SU-DHL-6 (cell line): ENCODE measurements around the gene SMKR1.

Experiments used
- H2AFZ ChIP-seq: fragments of 200-600 bp; sonication (generic); 2 replicates; pipeline ENCODE4 v1.6.1; 2014; ENCODE audit warnings: low read depth, mild to moderate bottlenecking, moderate library complexity, mixed read lengths, antibody characterized with exemption, low read length; ENCODE audit not compliant: severe bottlenecking
- H3F3A ChIP-seq: fragments of 200-600 bp; shearing (Covaris generic); 2 replicates; pipeline ENCODE4 v1.6.0; 2016; ENCODE audit warnings: antibody characterized with exemption, mild to moderate bottlenecking; ENCODE audit not compliant: insufficient read depth
- H3K27ac ChIP-seq: fragments of 200-600 bp; sonication (generic); 2 replicates; pipeline ENCODE4 v1.5.1; 2016; ENCODE audit warnings: low read depth, mild to moderate bottlenecking, low read length, moderate library complexity, mixed read lengths
- H3K27me3 ChIP-seq: fragments of 200-600 bp; sonication (generic), shearing (Covaris generic); 2 replicates; pipeline ENCODE4 v1.6.0; 2014; ENCODE audit warnings: mild to moderate bottlenecking, low read length
- H3K36me3 ChIP-seq: fragments of 200-600 bp; sonication (generic); 2 replicates; pipeline ENCODE4 v1.6.1; 2014; ENCODE audit warnings: mild to moderate bottlenecking, low read length, mixed read lengths
- H3K4me2 ChIP-seq: fragments of 300-600, 200-600 bp; shearing (Covaris generic), sonication (generic); 2 replicates; pipeline ENCODE4 v1.6.0; 2014; ENCODE audit warnings: low read length, low read depth, mild to moderate bottlenecking; ENCODE audit not compliant: poor library complexity, severe bottlenecking
- H3K4me3 ChIP-seq: fragments of 200-600 bp; sonication (generic); 2 replicates; pipeline ENCODE4 v1.5.1; 2014; ENCODE audit warnings: antibody characterized with exemption, low read length, mild to moderate bottlenecking, mixed read lengths; ENCODE audit not compliant: insufficient read depth, poor library complexity, severe bottlenecking
- H3K79me2 ChIP-seq: fragments of 200-600 bp; sonication (generic); 2 replicates; pipeline ENCODE4 v1.6.1; 2014; ENCODE audit warnings: mild to moderate bottlenecking, low read length, moderate library complexity; ENCODE audit not compliant: insufficient read depth
- H3K9ac ChIP-seq: fragments of 200-600 bp; sonication (generic); 2 replicates; pipeline ENCODE4 v1.7.0; 2014; ENCODE audit warnings: mild to moderate bottlenecking, low read length
- H3K9me2 ChIP-seq: fragments of 200-600 bp; sonication (generic); replicated peaks from 2 replicates; pipeline ENCODE4 v1.6.1; 2014; ENCODE audit warnings: low read length; ENCODE audit not compliant: insufficient read depth
- H3K9me3 ChIP-seq: fragments of 200-600 bp; sonication (generic); 2 replicates; pipeline ENCODE4 v1.6.1; 2014; ENCODE audit warnings: low read length, mixed read lengths; ENCODE audit not compliant: insufficient read depth
- H4K20me1 ChIP-seq: fragments of 200-600 bp; sonication (generic); 2 replicates; pipeline ENCODE4 v1.6.1; 2014; ENCODE audit warnings: low read depth, mild to moderate bottlenecking, antibody characterized with exemption, low read length, moderate library complexity, mixed read lengths
- EZH2phosphoT487 ChIP-seq: fragments of 200-600 bp; sonication (generic), shearing (Covaris generic); conservative IDR thresholded peaks from 2 replicates; pipeline ENCODE4 v1.6.1; 2018; ENCODE audit warnings: mild to moderate bottlenecking, antibody characterized with exemption, low read length, moderate library complexity, mixed read lengths
- TF ChIP-seq, protein P1 (sequence below): fragments of 200-600 bp; sonication (generic); IDR thresholded peaks from one replicate; pipeline ENCODE4 v1.5.1; 2017; ENCODE audit warnings: antibody characterized with exemption, mild to moderate bottlenecking, low read length, moderate library complexity; ENCODE audit not compliant: insufficient read depth, poor library complexity, severe bottlenecking

SMKR1 gene

DNA sequence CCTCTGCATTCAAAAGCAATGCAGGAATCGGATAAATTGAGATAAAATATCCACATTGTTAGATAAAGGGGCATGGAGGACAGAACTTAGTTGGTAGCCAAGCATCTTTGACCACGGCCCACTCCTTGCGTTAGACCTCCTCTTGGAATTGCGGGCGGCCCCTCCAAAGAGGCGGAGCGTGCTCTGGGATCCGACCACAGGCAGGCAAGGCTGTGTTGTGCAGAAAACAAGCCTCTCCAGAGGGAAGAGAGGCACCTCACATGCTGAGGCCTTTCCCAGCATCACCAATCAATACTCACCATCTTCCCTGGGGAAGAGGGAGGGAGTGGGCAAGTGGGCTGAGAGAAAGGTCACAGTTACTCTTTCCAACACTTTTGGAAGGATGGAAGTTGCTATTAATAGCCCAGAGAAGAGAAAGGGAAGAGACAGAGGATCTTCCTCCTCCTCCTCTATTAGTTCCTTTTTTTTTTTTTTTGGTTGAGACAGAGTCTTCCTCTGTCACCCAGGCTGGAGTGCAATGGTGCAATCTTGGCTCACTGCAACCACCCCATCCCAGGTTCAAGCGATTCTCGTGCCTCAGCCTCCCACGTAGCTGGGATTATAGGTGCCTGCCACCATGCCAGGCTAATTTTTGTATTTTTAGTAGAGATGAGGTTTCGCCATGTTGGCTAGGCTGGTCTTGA lies 59.5 kb downstream of the SMKR1 start:
- Histone ChIP-seq H2AFZ (no peak overlapping the region), H4K20me1 (no peaks in the 10 kb centered on the region), H3K9me3 (no peaks in the 10 kb centered on the region), H3K79me2 (no peaks in the 10 kb centered on the region), H3F3A (no peaks in the 10 kb centered on the region), H3K9ac (no peak overlapping the region), H3K27ac (no peak overlapping the region), H3K4me3 (no peak overlapping the region), H3K9me2 (no peaks in the 10 kb centered on the region), H3K4me2 (no peak overlapping the region), H3K36me3 (no peaks in the 10 kb centered on the region), H3K27me3 (no peaks in the 10 kb centered on the region)
- TF ChIP-seq, protein P1, sequence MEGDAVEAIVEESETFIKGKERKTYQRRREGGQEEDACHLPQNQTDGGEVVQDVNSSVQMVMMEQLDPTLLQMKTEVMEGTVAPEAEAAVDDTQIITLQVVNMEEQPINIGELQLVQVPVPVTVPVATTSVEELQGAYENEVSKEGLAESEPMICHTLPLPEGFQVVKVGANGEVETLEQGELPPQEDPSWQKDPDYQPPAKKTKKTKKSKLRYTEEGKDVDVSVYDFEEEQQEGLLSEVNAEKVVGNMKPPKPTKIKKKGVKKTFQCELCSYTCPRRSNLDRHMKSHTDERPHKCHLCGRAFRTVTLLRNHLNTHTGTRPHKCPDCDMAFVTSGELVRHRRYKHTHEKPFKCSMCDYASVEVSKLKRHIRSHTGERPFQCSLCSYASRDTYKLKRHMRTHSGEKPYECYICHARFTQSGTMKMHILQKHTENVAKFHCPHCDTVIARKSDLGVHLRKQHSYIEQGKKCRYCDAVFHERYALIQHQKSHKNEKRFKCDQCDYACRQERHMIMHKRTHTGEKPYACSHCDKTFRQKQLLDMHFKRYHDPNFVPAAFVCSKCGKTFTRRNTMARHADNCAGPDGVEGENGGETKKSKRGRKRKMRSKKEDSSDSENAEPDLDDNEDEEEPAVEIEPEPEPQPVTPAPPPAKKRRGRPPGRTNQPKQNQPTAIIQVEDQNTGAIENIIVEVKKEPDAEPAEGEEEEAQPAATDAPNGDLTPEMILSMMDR, result no peak
- no peak for TF ChIP-seq EZH2phosphoT487
